BJ (cell line): Measurements from ENCODE around the gene MMEL1. TPM values are rescaled to one million over a fixed set of nuclear protein-coding genes. Genes with fewer than 3 reads are reported as not detected.

Source experiments
- CTCF ChIA-PET: fragments of 350-600 bp; formaldehyde crosslinking; extraction: SDS; loops from one replicate; lab custom pipeline; 2021; ENCODE audit warnings: antibody characterized with exemption, inconsistent platforms; lab: Yijun Ruan, JAX
- POLR2A ChIA-PET: fragments of 300-600 bp; sonication (Branson Sonifier 250); formaldehyde crosslinking; extraction: SDS; loops from one replicate; lab custom pipeline; 2021; ENCODE audit warnings: antibody characterized with exemption; lab: Charles Lee
- DNase-seq: peaks from one replicate; pipeline ENCODE4 v3.0.0-alpha.2; 2011; ENCODE audit warnings: low read depth
- H3K27me3 ChIP-seq: 2 replicates; pipeline ENCODE4 v1.6.0; 2011; ENCODE audit warnings: low read length; ENCODE audit not compliant: control insufficient read depth, insufficient read depth
- H3K36me3 ChIP-seq: 2 replicates; pipeline ENCODE4 v1.5.1; 2011; ENCODE audit warnings: low read length; ENCODE audit not compliant: control insufficient read depth, insufficient read depth
- H3K4me3 ChIP-seq: 2 replicates; pipeline ENCODE4 v1.5.1; 2011; ENCODE audit warnings: low read depth, mild to moderate bottlenecking, control low read depth, low read length
- CTCF ChIP-seq: IDR thresholded peaks from 2 replicates; pipeline ENCODE4 v1.5.1; 2011; ENCODE audit warnings: low read depth, mild to moderate bottlenecking, control low read depth, inconsistent platforms, low read length, moderate library complexity; ENCODE audit not compliant: insufficient read depth
- polyA plus RNA-seq: library from polyadenylated mRNA; depleted of rRNA; stranded (reverse); fragments of >200 nt; gene quantifications from 2 replicates; pipeline ENCODE4 v1.2.3, GENCODE V29; 2011

Gene MMEL1
- polyA plus RNA-seq, 1 experiment, result 0.17 TPM

GRCh38 chr1:2644591-2645101 is 11.8 kb upstream of the MMEL1 start:
- Histone ChIP-seq H3K4me3 (no peak overlapping the region), H3K36me3 (no peaks in the 10 kb centered on the region), H3K27me3 (no peaks in the 10 kb centered on the region)
- no peak for DNase-seq
- POLR2A ChIA-PET, result no interaction called here
- no peak for TF ChIP-seq CTCF
- CTCF ChIA-PET, result no interaction called here

GRCh38 chr1:2644171-2644570 is 11.4 kb upstream of the MMEL1 start:
- ChIA-PET POLR2A (no interaction called here), CTCF (no interaction called here)
- no peak for DNase-seq
- no peaks in the 10 kb centered on the region for H3K27me3 ChIP-seq
- no peaks in the 10 kb centered on the region for H3K36me3 ChIP-seq
- no peak overlapping the region for H3K4me3 ChIP-seq
- TF ChIP-seq CTCF, result no peak

DNA sequence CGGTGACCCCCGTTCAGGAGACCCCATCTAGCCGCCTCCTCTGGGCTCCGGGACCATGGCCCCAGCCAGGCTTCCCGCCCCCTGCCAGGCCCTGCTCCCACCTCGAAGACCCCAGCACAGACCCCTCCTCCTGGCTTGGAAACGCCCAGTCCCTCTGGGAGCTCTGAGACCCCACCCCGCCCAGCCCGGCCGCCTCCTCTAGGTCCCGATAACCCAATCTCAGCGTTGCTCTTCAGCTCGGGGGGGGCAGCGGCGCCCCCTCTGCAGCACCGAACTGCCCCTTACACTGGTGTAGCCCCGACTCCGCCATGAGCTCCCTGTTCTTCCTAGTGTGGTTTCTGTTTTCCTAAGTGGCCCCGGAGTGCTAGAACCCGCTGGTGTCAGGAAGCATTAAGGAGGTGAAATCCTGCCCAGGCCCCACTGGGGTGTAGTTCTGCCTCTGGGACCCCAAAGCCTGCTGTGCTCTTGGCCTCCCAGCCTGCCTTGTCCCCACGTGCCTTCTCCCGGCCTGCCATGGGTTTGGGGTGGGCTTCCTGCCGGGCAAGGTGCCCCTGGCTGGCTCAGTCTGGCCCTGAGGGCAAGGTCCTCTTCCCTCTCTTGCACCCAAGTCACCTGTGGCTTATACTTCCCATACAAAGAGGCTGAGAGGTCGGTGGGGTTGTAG is 10.7 kb upstream of the MMEL1 start:
- POLR2A ChIA-PET, result no interaction called here
- 0 out of 2 replicates have a peak, but pooled peaks have one; percentile 0 for TF ChIP-seq CTCF
- no peaks in the 10 kb centered on the region for H3K36me3 ChIP-seq
- CTCF ChIA-PET, result no interaction called here
- no peaks in the 10 kb centered on the region for H3K27me3 ChIP-seq
- DNase-seq, result no peak
- peak overlapping the region; percentile 98 for H3K4me3 ChIP-seq

DNA sequence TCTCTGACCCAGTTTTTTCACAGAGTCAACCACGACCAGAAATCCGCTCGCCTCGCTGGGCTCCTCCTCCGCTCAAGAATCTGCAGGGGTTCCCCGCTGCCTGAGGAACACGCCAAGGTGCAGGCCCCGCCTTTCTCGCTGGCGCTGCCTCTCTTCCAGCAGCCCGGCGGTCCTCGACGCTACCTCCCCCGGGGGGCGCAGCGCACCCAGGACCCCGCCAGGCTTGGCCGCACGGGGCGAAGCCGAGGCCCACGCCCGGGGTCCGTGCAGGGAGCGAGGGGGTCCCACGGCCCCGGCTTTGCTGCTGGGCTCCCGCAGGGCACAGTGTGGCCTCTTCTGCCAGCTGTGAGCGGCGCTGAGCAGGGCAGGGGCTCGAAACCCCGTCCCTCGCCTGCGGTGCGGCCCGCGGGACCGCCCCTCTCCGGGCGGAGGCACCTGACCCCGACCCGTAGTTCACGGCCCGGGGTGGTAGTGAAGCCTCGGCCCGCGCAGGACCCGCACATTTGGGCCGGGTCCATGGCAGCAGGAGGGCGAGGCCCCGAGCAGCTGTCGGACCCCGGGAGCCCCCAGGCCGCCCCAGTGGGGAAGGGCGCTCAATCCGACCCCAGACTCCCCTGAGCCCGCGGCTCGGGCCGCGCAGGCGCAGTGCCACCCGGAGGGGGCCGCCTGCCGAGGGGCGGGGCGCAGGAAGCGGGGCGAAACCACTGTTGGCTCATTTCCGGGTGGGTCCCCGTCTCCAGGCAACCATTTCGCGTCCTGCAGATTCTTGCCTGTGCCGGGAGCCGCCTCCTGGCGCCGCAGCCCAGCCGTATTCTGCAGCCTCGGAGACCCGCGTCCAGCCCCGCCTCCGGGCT is 10.0 kb upstream of the MMEL1 start:
- Histone ChIP-seq H3K36me3 (no peaks in the 10 kb centered on the region), H3K4me3 (peak overlapping the region; percentile 98), H3K27me3 (no peaks in the 10 kb centered on the region)
- DNase-seq, result peak; percentile 26
- CTCF ChIA-PET, result no interaction called here
- peak; percentile 30 for TF ChIP-seq CTCF
- POLR2A ChIA-PET, result no interaction called here

GRCh38 chr1:2642131-2642559 is 9.3 kb upstream of the MMEL1 start:
- ChIA-PET POLR2A (no interaction called here), CTCF (no interaction called here)
- Histone ChIP-seq H3K36me3 (no peaks in the 10 kb centered on the region), H3K4me3 (peak overlapping the region; percentile 98), H3K27me3 (no peaks in the 10 kb centered on the region)
- DNase-seq, result no peak
- no peak for TF ChIP-seq CTCF
